Naive B cell (primary cell): ENCODE data around the gene CERS1. TPM values are rescaled to one million over a fixed set of nuclear protein-coding genes. Genes with fewer than 3 reads are reported as not detected.
"Not testable (repeated sequence)": the region's sequence is repeated elsewhere in the genome, so short reads cannot be mapped to it uniquely, and the experiment has no call there.

Source experiments
- ATAC-seq, 2 donors: fragments of 150-1000 bp; cut with Tn5 transposase; 2 replicates each; pipeline ENCODE4 v1.10.0; 2021; ENCODE audit warnings: low read depth in 2 of 2, mild to moderate bottlenecking in 2 of 2, moderate library complexity in 2 of 2
- DNase-seq: peaks from one replicate; pipeline ENCODE4 v3.0.0; 2022
- H3K27ac Mint-ChIP-seq, 6 donors: one replicate each; pipeline ENCODE4 v1.8.0; 2020 to 2022; ENCODE audit warnings: mild to moderate bottlenecking in 6 of 6, mixed read lengths in 6 of 6, moderate library complexity in 5 of 6, inconsistent platforms in 2 of 6
- H3K27me3 Mint-ChIP-seq, 3 donors: one replicate each; pipeline ENCODE4 v1.8.0; 2021 to 2022; ENCODE audit warnings: mixed read lengths in 3 of 3, mild to moderate bottlenecking in 1 of 3
- H3K36me3 Mint-ChIP-seq, 2 donors: one replicate each; pipeline ENCODE4 v1.8.0; 2020 to 2022; ENCODE audit warnings: mixed read lengths in 2 of 2, inconsistent platforms in 1 of 2, mild to moderate bottlenecking in 1 of 2
- H3K4me1 Mint-ChIP-seq, 3 donors: one replicate each; pipeline ENCODE4 v1.8.0; 2020 to 2022; ENCODE audit warnings: mixed read lengths in 3 of 3, inconsistent platforms in 1 of 3, mild to moderate bottlenecking in 1 of 3, moderate library complexity in 1 of 3
- H3K4me3 Mint-ChIP-seq, 8 donors: one replicate each; pipeline ENCODE4 v1.8.0; 2020 to 2022; ENCODE audit warnings: mild to moderate bottlenecking in 8 of 8, mixed read lengths in 8 of 8, moderate library complexity in 8 of 8, inconsistent platforms in 2 of 8
- H3K9me3 Mint-ChIP-seq, 7 donors: one replicate each; pipeline ENCODE4 v1.8.0; 2020 to 2022; ENCODE audit warnings: mixed read lengths in 7 of 7, mild to moderate bottlenecking in 5 of 7, inconsistent platforms in 2 of 7, moderate library complexity in 1 of 7
- polyA plus RNA-seq, 6 donors: library from polyadenylated mRNA; unstranded; fragments of 300-500 nt; fragmentation: Illumina TruSeq; gene quantifications; one replicate each; pipeline ENCODE4 v1.2.3, GENCODE V29; 2021; ENCODE audit warnings: low read depth in 6 of 6

The CERS1 gene
- polyA plus RNA-seq, 6 donors from 2014 or later: 0.15 TPM; not detected in 5

DNA sequence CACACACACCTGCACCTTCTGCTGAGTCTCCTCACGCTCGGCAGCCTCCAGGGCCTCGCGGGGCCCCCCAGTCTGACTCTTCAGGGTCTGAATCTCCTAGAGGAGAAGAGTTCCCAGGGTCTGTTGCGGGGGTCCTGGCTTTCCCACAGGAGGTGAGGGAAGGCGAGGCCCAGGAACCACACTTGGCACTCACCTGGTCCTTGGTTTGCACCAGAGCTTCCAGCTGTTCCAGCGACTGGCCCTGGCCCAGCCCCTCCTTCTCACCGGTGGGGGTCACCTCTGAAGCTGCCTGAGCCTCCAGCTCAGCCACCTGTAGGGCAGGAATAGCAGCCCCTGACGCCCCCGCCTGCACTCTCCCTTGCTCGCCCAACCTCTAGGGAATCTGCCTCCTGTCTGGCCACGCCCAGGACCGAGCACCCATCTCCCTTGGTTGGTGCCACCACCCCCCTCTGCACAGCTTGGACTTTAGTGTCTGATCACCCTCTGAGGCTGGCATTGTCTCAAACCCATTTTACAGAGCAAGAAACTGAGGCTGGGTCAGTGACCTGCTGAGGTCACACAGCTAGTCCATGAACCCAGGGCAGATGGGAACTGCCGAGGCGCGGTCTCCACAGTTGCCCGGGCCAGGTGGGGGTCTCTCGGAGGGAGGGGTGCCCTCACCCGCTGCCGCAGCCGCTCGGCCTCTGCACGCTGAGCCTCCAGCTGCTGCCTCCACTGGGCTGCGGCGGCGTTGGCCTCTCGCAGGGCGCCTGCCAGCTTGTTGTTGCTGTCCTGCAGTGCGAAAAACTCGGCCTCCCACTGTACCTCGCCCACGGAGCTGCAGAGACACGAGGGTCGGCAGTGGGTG is 35.6 kb upstream of the CERS1 start:
- ATAC-seq (no peak), DNase-seq (no peak)
- H3K27ac Mint-ChIP-seq: no peak overlapping the region
- H3K4me3 Mint-ChIP-seq: peak overlapping the region in 3 of 8 donors; percentile 12 to 37 (median 19)
- peaks cover 5 to 32% (median 9%) of the 10 kb centered on the region in 3 donors for H3K27me3 Mint-ChIP-seq
- no peaks in the 10 kb centered on the region for H3K36me3 Mint-ChIP-seq
- peaks cover 8 to 15% (median 10%) of the 10 kb centered on the region in 3 donors for H3K4me1 Mint-ChIP-seq
- peaks cover 0 to 1% (median 0%) of the 10 kb centered on the region in 7 donors for H3K9me3 Mint-ChIP-seq

DNA sequence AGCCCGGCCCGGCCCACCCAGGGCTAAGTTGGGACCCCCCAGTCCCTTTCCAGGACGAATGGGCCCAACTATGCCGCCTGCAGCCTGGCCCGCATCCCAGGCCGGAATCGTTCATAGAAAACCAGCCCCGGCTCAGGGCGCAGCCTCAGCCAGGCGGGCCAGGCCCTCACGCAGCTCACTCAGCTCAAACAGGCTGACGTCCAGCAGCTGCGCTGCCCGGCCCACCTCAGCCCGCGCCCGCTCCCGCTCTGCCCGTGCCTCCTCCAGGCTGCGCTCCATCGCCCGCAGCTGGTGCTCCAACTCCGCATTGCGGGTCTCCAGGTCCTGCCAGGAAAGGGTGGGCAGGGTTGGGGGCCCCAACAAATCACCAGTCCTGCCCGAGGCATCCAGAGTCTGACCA is 33.4 kb upstream of the CERS1 start:
- DNase-seq (no peak), ATAC-seq (no peak)
- Mint-ChIP-seq H3K9me3 (peaks cover 0 to 1% (median 0%) of the 10 kb centered on the region in 7 donors), H3K27ac (no peak overlapping the region), H3K4me3 (no peak overlapping the region), H3K27me3 (peaks cover 3 to 22% (median 8%) of the 10 kb centered on the region in 3 donors), H3K36me3 (peaks cover 3 to 5% of the 10 kb centered on the region in 2 donors), H3K4me1 (peaks cover 10 to 18% (median 11%) of the 10 kb centered on the region in 3 donors)

DNA sequence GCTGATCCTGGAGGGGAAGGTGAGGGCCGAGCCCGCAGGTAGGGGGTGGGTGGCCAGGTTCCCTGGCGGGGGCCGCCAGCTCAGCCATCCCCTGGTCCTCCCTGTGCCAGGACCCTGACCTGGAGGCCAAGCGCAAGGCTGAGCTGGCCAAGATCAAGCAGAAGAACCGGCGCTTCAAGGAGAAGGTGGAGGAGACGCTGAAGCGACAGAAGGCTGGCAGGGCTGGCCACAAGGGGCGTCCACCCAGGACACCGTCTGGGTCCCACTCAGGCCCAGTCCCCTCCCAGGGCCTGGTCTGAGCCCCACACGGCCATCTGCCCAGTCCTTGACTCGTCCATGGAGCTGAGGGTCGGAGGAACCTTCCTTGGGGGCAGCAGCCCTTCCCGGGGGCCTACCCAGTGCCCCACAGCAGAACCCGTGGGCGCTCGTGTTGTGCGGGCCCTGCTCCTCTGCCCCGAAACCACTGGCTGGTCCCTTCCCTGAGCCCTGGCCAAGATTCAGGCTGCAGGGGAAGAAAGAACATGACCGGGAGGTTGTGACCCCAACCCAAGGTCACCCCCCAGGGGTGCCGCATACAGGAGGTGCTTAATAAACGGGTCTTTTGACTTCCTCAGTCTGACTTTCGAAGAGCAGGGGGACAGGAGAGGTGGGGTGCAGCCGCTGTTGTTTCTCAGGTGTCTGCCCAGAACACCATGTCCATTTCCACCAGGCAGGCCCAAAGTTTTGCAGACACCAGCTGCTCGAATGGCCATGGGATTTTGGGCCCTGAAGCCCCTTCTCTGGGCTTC is 32.3 kb upstream of the CERS1 start:
- ATAC-seq (no peak), DNase-seq (no peak)
- Mint-ChIP-seq H3K36me3 (peaks cover 4 to 8% of the 10 kb centered on the region in 2 donors), H3K27me3 (peaks cover 0 to 11% (median 0%) of the 10 kb centered on the region in 3 donors), H3K4me3 (no peak overlapping the region), H3K27ac (no peak overlapping the region), H3K9me3 (peaks cover 0 to 1% (median 0%) of the 10 kb centered on the region in 7 donors), H3K4me1 (peaks cover 9 to 11% (median 10%) of the 10 kb centered on the region in 3 donors)

DNA sequence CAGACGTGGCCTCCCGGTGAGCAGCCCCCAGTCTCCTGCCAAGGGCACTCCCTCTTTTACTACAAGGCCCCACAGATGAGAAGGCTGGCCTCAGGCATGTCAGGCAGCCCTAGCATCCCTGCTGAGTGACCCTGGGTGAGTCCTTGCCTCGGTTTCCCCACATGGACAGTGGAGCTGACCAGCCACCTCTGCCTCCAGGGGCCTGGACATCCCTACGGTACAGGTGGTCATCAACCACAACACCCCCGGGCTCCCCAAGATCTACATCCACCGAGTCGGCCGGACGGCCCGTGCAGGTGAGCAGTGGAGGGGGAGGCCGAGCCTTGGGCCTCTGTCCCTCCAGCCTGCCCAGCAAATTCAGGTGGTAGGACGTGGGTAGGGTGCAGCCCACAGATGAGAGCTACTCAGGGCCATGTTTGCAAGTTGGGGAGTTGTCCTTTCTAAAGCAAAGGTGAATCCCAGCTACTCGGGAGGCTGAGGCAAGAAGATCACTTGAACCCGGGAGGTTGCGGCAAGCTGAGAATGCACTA is 28.8 kb upstream of the CERS1 start:
- Mint-ChIP-seq H3K9me3 (no peaks in the 10 kb centered on the region), H3K36me3 (peaks cover 4 to 8% of the 10 kb centered on the region in 2 donors), H3K27me3 (no peaks in the 10 kb centered on the region), H3K27ac (no peak overlapping the region), H3K4me3 (peak overlapping the region in 2 of 8 donors; percentile 25 to 52), H3K4me1 (peaks cover 10 to 17% (median 12%) of the 10 kb centered on the region in 3 donors)
- no peak for ATAC-seq
- DNase-seq: no peak

DNA sequence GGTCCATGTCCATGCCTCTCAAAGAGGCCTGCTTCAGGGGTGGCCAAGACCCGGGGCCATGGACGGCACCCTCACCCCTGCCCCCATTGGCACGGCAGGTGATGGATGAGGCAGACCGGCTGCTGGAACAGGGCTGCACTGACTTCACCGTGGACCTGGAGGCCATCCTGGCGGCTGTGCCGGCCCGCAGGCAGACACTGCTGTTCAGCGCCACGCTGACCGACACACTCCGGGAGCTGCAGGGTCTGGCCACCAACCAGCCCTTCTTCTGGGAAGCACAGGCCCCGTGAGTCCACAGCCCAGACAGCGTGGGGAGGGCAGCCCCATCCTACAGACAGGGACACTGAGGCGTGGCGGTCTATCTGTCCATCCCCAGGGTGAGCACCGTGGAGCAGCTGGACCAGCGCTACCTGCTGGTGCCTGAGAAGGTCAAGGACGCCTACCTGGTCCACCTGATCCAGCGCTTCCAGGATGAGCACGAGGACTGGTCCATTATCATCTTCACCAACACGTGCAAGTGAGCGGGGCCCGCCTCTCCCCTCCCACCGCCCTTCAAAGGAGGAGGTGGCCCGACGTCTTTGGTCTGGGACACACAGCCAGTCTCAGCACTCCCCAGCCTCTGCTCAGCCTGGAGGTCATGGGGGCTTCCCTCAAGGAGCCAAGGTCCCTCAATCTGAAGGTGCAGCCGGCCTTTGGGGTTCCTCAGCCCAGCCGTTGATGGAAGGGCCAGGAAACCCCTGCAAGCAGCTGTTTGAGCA is 26.4 kb upstream of the CERS1 start:
- Mint-ChIP-seq H3K27me3 (no peaks in the 10 kb centered on the region), H3K4me1 (peaks cover 15 to 35% (median 20%) of the 10 kb centered on the region in 3 donors), H3K27ac (no peak overlapping the region), H3K9me3 (no peaks in the 10 kb centered on the region), H3K4me3 (peak overlapping the region in 3 of 8 donors; percentile 13 to 83 (median 15)), H3K36me3 (peaks cover 4 to 8% of the 10 kb centered on the region in 2 donors)
- DNase-seq: no peak
- no peak for ATAC-seq

DNA sequence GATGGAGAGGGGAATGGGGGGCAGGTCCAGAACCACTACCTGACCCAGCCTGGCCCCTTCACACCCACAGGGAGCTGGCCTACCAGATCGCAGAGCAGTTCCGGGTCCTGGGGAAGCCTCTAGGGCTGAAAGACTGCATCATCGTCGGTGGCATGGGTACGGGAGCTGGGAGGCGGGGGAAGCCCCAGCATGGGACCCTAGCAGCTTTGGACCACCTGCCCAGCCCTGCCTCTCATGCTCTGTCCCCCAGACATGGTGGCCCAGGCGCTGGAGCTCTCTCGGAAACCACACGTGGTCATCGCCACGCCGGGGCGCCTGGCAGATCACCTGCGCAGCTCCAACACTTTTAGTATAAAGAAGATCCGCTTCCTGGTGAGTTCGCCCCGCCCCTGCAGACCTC is 25.6 kb upstream of the CERS1 start:
- Mint-ChIP-seq H3K27me3 (no peaks in the 10 kb centered on the region), H3K4me1 (peaks cover 21 to 41% (median 28%) of the 10 kb centered on the region in 3 donors), H3K27ac (peak overlapping the region in 2 of 6 donors; percentile 15 to 20), H3K4me3 (peak overlapping the region in 5 of 8 donors; percentile 61 to 84 (median 83)), H3K9me3 (no peaks in the 10 kb centered on the region), H3K36me3 (peaks cover 4 to 8% of the 10 kb centered on the region in 2 donors)
- no peak for ATAC-seq
- no peak for DNase-seq

DNA sequence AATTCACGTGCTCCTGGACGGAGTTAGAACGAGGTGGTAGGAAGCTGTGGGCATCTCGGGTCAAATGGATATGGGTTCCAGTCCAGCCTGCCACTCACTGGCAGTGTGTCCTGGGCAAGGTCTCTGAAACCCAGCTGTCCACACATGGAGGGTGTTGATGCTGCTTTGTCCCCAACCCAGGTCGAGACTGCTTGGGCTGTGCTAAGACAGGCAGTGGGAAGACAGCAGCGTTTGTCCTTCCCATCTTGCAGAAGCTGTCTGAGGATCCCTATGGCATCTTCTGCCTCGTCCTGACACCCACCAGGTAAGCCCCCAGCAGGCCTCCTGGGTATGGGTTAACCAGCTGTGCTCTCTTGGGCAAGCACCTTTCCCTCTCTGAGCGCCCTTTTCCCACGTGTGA is 24.4 kb upstream of the CERS1 start:
- ATAC-seq (no peak), DNase-seq (no peak)
- H3K27ac Mint-ChIP-seq: peak overlapping the region in 4 of 6 donors; percentile 91 to 98 (median 97)
- H3K4me3 Mint-ChIP-seq: peak overlapping the region; percentile 83 to 98 (median 88)
- no peaks in the 10 kb centered on the region for H3K27me3 Mint-ChIP-seq
- no peaks in the 10 kb centered on the region for H3K9me3 Mint-ChIP-seq
- peaks cover 4 to 8% of the 10 kb centered on the region in 2 donors for H3K36me3 Mint-ChIP-seq
- peaks cover 21 to 51% (median 28%) of the 10 kb centered on the region in 3 donors for H3K4me1 Mint-ChIP-seq

DNA sequence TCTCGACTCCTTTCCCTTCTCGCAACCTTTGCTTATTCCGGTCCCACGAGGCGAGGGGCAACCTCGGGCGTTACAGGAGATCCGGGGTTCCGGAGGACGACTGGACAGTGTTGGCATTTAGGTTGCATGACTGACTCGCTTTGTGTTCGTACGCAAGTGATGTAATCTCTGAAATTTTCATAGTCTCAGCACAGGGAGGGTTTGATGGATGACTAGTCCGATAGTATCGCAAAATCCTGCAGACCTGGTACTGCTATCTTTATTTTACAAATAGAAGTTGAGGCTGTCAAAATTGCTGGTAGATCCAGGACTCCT is 23.9 kb upstream of the CERS1 start:
- Mint-ChIP-seq H3K4me1 (peaks cover 24 to 51% (median 28%) of the 10 kb centered on the region in 3 donors), H3K36me3 (peaks cover 4 to 8% of the 10 kb centered on the region in 2 donors)
- no peak for ATAC-seq

DNA sequence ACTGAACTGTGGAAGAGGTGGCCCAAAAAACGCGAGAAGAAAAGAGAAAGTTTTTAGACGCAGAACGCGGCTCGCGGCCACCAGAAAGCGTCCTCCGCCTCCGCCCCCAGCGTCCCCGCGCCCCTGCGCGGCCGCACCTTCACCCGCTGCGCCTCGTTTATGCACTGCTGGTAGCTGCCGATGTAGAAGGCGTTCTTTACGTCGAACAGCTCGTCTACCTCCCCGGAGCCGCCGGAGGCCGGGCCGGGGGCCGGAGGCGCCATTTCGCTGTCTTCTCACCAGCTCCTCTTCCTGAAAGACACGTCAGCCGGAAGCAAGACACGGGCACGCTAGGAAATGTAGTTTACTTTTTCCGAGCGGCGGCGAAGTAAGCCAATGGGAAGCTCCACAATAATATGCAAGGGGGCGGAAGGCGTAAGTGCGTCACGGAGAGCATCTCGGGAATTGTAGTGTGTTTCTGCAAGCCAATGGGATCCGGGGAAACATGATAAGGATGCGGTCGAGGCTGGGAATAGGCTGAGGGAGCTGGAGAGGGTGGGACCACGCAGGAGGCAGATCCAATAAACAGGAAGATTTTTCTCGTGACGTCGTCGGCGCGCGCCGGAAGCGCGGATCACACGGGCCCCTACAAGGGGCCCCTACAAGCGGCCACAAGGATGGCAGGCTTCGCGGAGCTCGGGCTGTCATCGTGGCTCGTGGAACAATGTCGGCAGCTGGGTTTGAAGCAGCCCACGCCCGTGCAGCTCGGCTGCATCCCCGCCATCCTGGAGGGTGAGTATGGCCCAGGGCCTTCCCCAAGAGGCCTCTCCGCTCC is 23.3 kb upstream of the CERS1 start, which contains the start of the genes COPE and DDX49:
Gene COPE, minus strand, starts transcription at position 302 of the 814 bp plus-strand sequence. Its CDS starts 39 bp downstream, at position 263.
Gene DDX49, plus strand, starts transcription at position 630 of the 814 bp plus-strand sequence. Its CDS starts 27 bp downstream, at position 657.
- Mint-ChIP-seq H3K4me3 (peak within 1 kb of the TSS; percentile 83 to 98 (median 88)), H3K4me1 (peaks cover 21 to 48% (median 28%) of the 10 kb centered on the region in 3 donors), H3K27ac (peak within 1 kb of the TSS; percentile 91 to 98 (median 97)), H3K27me3 (no peaks in the 10 kb centered on the region), H3K9me3 (no peaks in the 10 kb centered on the region), H3K36me3 (peaks cover under 1 to 3% of the 10 kb centered on the region in 2 donors)
- ATAC-seq (peak; percentile 88 to 90), DNase-seq (peak; percentile 98)

More for the DNA sequence above, 23.9 kb upstream of the CERS1 start:
- H3K9me3 Mint-ChIP-seq: no peaks in the 10 kb centered on the region
- peak overlapping the region; percentile 83 to 98 (median 88) for H3K4me3 Mint-ChIP-seq
- DNase-seq: no peak
- no peaks in the 10 kb centered on the region for H3K27me3 Mint-ChIP-seq
- H3K27ac Mint-ChIP-seq: peak overlapping the region; percentile 88 to 98 (median 97)

DNA sequence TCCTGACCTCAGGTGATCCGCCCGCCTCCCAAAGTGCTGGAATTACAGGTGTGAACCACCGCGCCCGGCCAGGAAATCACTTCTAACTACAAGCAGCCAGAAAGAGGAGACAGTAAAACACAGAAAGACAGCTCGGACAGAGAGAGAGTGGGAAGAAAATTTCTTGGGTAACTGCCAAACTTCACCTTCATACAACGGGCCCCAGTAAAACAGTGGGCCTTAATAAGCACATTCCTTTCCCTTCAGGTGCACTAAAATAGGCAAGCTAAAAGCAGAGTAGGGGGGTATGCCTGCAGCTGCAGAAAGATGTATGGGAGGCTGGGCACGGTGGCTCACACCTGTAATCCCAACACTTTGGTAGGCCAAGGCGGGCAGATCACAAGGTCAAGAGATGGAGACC is 21.6 kb upstream of the CERS1 start:
- not testable (repeated sequence) for DNase-seq, H3K9me3 Mint-ChIP-seq, H3K27me3 Mint-ChIP-seq, H3K36me3 Mint-ChIP-seq, ATAC-seq
- Mint-ChIP-seq H3K27ac (peak overlapping the region in 3 of 6 donors; percentile 7 to 69 (median 61)), H3K4me3 (peak overlapping the region in 7 of 8 donors; percentile 70 to 85 (median 83)), H3K4me1 (peaks cover 26 to 54% (median 36%) of the 10 kb centered on the region in 3 donors)

DNA sequence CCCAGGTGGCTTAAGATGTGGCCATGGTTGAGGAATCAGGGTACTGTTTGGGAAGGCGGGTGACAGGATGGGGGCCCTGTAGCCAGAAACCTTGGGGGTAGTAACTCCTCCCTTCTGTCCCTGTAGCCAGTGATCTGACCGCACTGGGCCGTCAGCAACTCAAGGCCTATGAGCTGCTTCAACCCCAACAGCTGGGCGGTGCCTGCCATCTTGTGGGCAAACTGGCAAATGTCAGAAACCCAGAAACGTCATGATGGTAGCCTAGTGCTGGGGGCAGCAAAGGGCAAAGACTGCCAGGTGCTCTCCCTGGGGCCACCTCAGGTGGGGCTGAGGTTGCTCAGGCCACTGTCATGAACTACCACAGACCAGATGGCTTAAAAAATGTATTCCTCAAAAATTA is 19.7 kb upstream of the CERS1 start:
- Mint-ChIP-seq H3K4me3 (peak overlapping the region in 2 of 8 donors; percentile 32 to 66), H3K27ac (peak overlapping the region in 2 of 6 donors; percentile 19 to 68), H3K4me1 (peaks cover 23 to 50% (median 29%) of the 10 kb centered on the region in 3 donors), H3K27me3 (no peaks in the 10 kb centered on the region), H3K9me3 (peaks cover 0 to 2% (median 0%) of the 10 kb centered on the region in 7 donors), H3K36me3 (peaks cover 0 to 11% of the 10 kb centered on the region in 2 donors)
- no peak for ATAC-seq
- no peak for DNase-seq

DNA sequence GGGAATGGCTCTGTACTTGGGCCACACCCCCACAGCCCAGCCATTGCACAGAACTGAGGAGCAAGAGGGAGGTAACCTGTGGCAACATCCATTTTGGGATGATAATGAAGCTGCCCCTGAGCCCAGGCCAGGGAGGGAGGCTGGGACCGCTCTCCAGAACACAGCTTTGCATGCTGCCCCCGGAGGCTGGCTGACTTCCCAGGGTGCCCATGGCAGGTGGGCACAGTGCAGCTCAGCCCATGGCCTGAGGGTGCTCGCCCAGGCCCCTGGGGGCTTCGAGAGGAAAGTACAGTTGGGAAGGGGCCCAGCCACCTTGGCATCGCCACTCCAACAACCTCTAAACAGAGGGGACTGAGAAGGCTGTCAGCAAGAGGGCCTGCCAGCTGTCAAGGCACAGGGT is 17.5 kb upstream of the CERS1 start:
- no peak for ATAC-seq
- Mint-ChIP-seq H3K4me3 (peak overlapping the region in 1 of 8 donors; percentile 45), H3K4me1 (peaks cover 18 to 33% (median 24%) of the 10 kb centered on the region in 3 donors), H3K27ac (no peak overlapping the region), H3K9me3 (peaks cover 0 to 2% (median 0%) of the 10 kb centered on the region in 7 donors), H3K27me3 (no peaks in the 10 kb centered on the region), H3K36me3 (peaks cover 0 to 11% of the 10 kb centered on the region in 2 donors)
- DNase-seq: no peak
